ENCODE data around the gene IFNAR1. TPM values are rescaled to one million over a fixed set of nuclear protein-coding genes. Genes with fewer than 3 reads are reported as not detected.
A peak's percentile ranks its signal among the peaks of the same experiment; 100 is the strongest.

The IFNAR1 gene
- total and polyA plus RNA-seq, 2 of the 8 experiments (the other 6 are each of a cell fraction or from before 2014, with no cell fraction given): 3.1 to 17.1 TPM

DNA sequence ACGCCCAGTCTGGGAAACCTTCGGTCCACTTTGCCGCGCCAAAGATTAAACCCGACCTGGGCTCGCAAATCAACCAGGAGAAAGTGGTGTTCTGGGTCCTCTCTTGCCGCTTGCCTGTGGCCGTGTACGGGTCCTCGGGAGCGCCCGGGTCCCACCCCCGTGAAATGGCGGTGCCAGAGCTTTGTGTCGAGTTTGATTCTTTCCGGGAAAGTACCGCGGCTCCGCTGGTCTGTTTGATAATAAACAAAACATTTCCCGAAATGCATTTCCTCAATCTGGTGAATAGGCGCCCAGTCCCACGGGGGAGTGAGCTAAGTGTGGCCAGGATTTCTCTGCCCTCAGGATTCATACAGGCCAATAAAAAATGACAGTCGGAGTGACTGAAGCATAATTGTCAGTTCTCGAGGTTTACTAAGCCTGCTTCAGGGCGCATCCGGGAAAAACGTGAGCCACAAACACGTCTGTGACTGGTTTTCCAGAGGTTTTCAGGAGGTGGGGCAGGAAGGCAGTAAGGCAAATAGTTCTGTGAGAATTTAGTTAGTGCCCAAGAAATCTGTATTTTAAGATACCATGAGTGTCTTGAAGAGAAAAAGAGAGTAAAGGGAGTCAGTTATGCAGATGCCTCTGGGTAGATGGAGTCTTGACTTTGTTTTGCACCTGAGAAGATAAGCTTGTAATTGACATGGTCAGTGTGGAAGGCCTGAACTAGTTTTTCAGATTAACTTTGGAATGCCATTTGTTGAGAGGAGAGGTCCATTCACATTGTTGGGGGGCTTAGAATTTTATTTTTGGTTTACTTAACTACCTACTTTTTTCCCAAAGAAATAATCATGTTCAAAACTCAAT lies 675 bp downstream of the IFNAR1 start (continued):
- TF ChIP-seq PHF8 (conservative IDR thresholded peaks at IDR 0.05; ENCODE audit: low read depth, low read length) (peak; percentile 27; the same call in 1 of the 2 replicates), YY1 (IDR thresholded peaks at IDR 0.05; ENCODE audit: low read depth, low read length) (no peak)
- TF ChIP-seq, protein P1, sequence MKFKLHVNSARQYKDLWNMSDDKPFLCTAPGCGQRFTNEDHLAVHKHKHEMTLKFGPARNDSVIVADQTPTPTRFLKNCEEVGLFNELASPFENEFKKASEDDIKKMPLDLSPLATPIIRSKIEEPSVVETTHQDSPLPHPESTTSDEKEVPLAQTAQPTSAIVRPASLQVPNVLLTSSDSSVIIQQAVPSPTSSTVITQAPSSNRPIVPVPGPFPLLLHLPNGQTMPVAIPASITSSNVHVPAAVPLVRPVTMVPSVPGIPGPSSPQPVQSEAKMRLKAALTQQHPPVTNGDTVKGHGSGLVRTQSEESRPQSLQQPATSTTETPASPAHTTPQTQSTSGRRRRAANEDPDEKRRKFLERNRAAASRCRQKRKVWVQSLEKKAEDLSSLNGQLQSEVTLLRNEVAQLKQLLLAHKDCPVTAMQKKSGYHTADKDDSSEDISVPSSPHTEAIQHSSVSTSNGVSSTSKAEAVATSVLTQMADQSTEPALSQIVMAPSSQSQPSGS (IDR thresholded peaks at IDR 0.05; ENCODE audit: low read length): no peak
